Measurements from ENCODE around the gene C5orf47. TPM values are rescaled to one million over a fixed set of nuclear protein-coding genes. Genes with fewer than 3 reads are reported as not detected.

C5orf47 gene
- total and polyA plus RNA-seq, 2 of the 4 experiments (the other 2 are of a cell fraction), result not detected

GRCh38 chr5:174047472-174048099 lies 58.6 kb downstream of the C5orf47 start:
- Histone ChIP-seq H3K4ac (ENCODE audit: low read depth, low read length) (no peak overlapping the region), H2AK9ac (replicated peaks; ENCODE audit: low read depth, low read length, poor library complexity) (no peak overlapping the region), H2AFZ (replicated peaks; ENCODE audit: low read length, poor library complexity) (no peak overlapping the region), H3K4me3 (ENCODE audit: insufficient read depth, low read depth, low read length) (no peak overlapping the region), H2AK5ac (ENCODE audit: low read depth, low read length) (no peak overlapping the region), H4K20me1 (ENCODE audit: insufficient read depth, low read length) (no peaks in the 10 kb centered on the region), H3K9me1 (ENCODE audit: insufficient read depth, low read length) (no peaks in the 10 kb centered on the region), H3K9me3 (ENCODE audit: control insufficient read depth, insufficient read depth, low read length) (no peaks in the 10 kb centered on the region), H2BK5ac (ENCODE audit: low read depth, low read length, poor library complexity, severe bottlenecking) (no peak overlapping the region), H2BK20ac (ENCODE audit: low read depth, low read length) (no peak overlapping the region), H3K9ac (ENCODE audit: low read depth, low read length) (no peak overlapping the region), H3K79me1 (ENCODE audit: low read depth in 1 of 2, low read length in 2 of 2) (no peaks in the 10 kb centered on the region), H4K8ac (ENCODE audit: low read depth in 2 of 2, low read length in 2 of 2) (no peak overlapping the region), H2BK15ac (ENCODE audit: low read depth, low read length) (no peak overlapping the region), H4K91ac (ENCODE audit: insufficient read depth, low read depth, low read length) (no peak overlapping the region), H4K5ac (ENCODE audit: low read depth, low read length) (no peak overlapping the region), H3K23ac (ENCODE audit: low read depth, low read length) (no peak overlapping the region), H3K14ac (replicated peaks; ENCODE audit: low read depth, low read length) (no peak overlapping the region), H3K36me3 (ENCODE audit: control insufficient read depth, insufficient read depth, low read length) (no peaks in the 10 kb centered on the region), H3K4me1 (ENCODE audit: control insufficient read depth, insufficient read depth, low read length) (no peaks in the 10 kb centered on the region), H3K27ac (ENCODE audit: insufficient read depth, low read length) (no peak overlapping the region), H3K56ac (ENCODE audit: extremely low read depth, insufficient read depth, low read length) (no peak overlapping the region), H2BK120ac (ENCODE audit: low read depth, low read length) (no peak overlapping the region), H3K4me2 (ENCODE audit: low read depth, low read length) (no peak overlapping the region), H3K27me3 (ENCODE audit: control insufficient read depth, insufficient read depth, low read length) (no peaks in the 10 kb centered on the region), H3K18ac (ENCODE audit: low read depth, low read length) (no peak overlapping the region)
- in situ Hi-C loops (cut with MboI; ENCODE audit: low sequenced_read_pairs), result no loop called here
- dilution Hi-C loops (cut with HindIII; ENCODE audit: low sequenced_read_pairs, unreplicated experiment), result no loop called here
- TF ChIP-seq POLR2A (IDR thresholded peaks at IDR 0.05; ENCODE audit: low read depth, low read length) (no peak), RFX5 (IDR thresholded peaks at IDR 0.05; ENCODE audit: low read depth, low read length) (no peak), MAFK (IDR thresholded peaks at IDR 0.05; ENCODE audit: low read depth, low read length) (no peak), USF2 (IDR thresholded peaks at IDR 0.05; ENCODE audit: low read depth, low read length) (no peak), RAD21 (IDR thresholded peaks at IDR 0.05; ENCODE audit: low read length) (no peak), SMC3 (IDR thresholded peaks at IDR 0.05; ENCODE audit: low read depth, low read length) (no peak), BHLHE40 (IDR thresholded peaks at IDR 0.05; ENCODE audit: low read depth, low read length) (no peak), NFE2L2 (IDR thresholded peaks at IDR 0.05; ENCODE audit: low read depth, low read length) (no peak), CEBPB (IDR thresholded peaks at IDR 0.05; ENCODE audit: low read depth, low read length) (no peak), CTCF (conservative IDR thresholded peaks at IDR 0.05; ENCODE audit: low read depth, low read length) (no peak), CHD1 (IDR thresholded peaks at IDR 0.05; ENCODE audit: low read depth, low read length) (no peak), MAZ (IDR thresholded peaks at IDR 0.05; ENCODE audit: borderline replicate concordance, low read depth, low read length) (no peak), RCOR1 (IDR thresholded peaks at IDR 0.05; ENCODE audit: insufficient replicate concordance, low read length) (no peak), FOS (IDR thresholded peaks at IDR 0.05; ENCODE audit: low read depth, low read length) (no peak), MXI1 (IDR thresholded peaks at IDR 0.05; ENCODE audit: borderline replicate concordance, low read depth, low read length) (no peak)
- TF ChIP-seq, protein P1, sequence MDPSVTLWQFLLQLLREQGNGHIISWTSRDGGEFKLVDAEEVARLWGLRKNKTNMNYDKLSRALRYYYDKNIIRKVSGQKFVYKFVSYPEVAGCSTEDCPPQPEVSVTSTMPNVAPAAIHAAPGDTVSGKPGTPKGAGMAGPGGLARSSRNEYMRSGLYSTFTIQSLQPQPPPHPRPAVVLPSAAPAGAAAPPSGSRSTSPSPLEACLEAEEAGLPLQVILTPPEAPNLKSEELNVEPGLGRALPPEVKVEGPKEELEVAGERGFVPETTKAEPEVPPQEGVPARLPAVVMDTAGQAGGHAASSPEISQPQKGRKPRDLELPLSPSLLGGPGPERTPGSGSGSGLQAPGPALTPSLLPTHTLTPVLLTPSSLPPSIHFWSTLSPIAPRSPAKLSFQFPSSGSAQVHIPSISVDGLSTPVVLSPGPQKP (IDR thresholded peaks at IDR 0.05; ENCODE audit: borderline replicate concordance, low read depth, low read length), result no peak
- no peak for ATAC-seq (ENCODE audit: low read depth)
- ChIA-PET CTCF (interaction anchor here (0.6 kb wide), 1 partner anchor 1417 kb away, joined by 3 read pairs; no protein-coding TSS in a partner anchor), POLR2A (ENCODE audit: unreplicated experiment) (no interaction called here)
- intact Hi-C loops (cut with micrococcal nuclease), result no loop called here
- DNase-seq, result no peak
- BruUV-seq (replicated peaks), result no TSS peak
- WGBS, 2 experiments (ENCODE audit: extremely low coverage in 2 of 2, insufficient read length in 1 of 2), result 18% methylated on average over 3 of the region's 4 CpGs; no CpG with 5 or more reads in 1 of the 2 experiments

Measured in IMR-90 (cell line).